Naive thymus-derived CD8-positive, alpha-beta T cell (primary cell): Measurements from ENCODE around the gene CRIP3. TPM values are rescaled to one million over a fixed set of nuclear protein-coding genes. Genes with fewer than 3 reads are reported as not detected.

Experiments used
- ATAC-seq, 2 donors: fragments of 150-1000 bp; cut with Tn5 transposase in 1 of 2; sonication (Bioruptor Pico), chemical (Tn5 transposase) in 1 of 2; 1 replicate in 1 of 2; 2 replicates in 1 of 2; pipeline ENCODE4 v1.10.0; 2021; ENCODE audit warnings: mild to moderate bottlenecking in 2 of 2, moderate library complexity in 2 of 2
- POLR2A ChIA-PET: fragments of 350-600 bp; sonication (Branson Sonifier 250); formaldehyde crosslinking; loops from one replicate; lab custom pipeline; 2021; ENCODE audit warnings: antibody characterized with exemption; lab: Charles Lee
- DNase-seq, 10 donors: peaks; one replicate each; pipeline versions ENCODE4 v3.0.0 to v3.0.0-alpha.2; 2020 to 2022
- H3K27ac Mint-ChIP-seq, 10 donors: one replicate each; pipeline ENCODE4 v1.8.0; 2020 to 2022; ENCODE audit warnings: mild to moderate bottlenecking in 10 of 10, mixed read lengths in 10 of 10, moderate library complexity in 4 of 10, inconsistent platforms in 1 of 10
- H3K27me3 Mint-ChIP-seq, 5 donors: one replicate each; pipeline ENCODE4 v1.8.0; 2021 to 2022; ENCODE audit warnings: mixed read lengths in 5 of 5
- H3K36me3 Mint-ChIP-seq, 3 donors: one replicate each; pipeline ENCODE4 v1.8.0; 2020 to 2022; ENCODE audit warnings: mixed read lengths in 3 of 3, mild to moderate bottlenecking in 2 of 3, inconsistent platforms in 1 of 3
- H3K4me1 Mint-ChIP-seq, 4 donors: one replicate each; pipeline ENCODE4 v1.8.0; 2021 to 2022; ENCODE audit warnings: mixed read lengths in 4 of 4
- H3K4me3 Mint-ChIP-seq, 10 donors: one replicate each; pipeline ENCODE4 v1.8.0; 2020 to 2022; ENCODE audit warnings: mild to moderate bottlenecking in 10 of 10, mixed read lengths in 10 of 10, moderate library complexity in 6 of 10, inconsistent platforms in 1 of 10
- H3K9me3 Mint-ChIP-seq, 9 donors: one replicate each; pipeline ENCODE4 v1.8.0; 2020 to 2022; ENCODE audit warnings: mixed read lengths in 9 of 9, mild to moderate bottlenecking in 3 of 9, inconsistent platforms in 1 of 9, moderate library complexity in 1 of 9
- polyA plus RNA-seq, 3 donors: library from polyadenylated mRNA; unstranded; fragments of 300-500 nt; fragmentation: Illumina TruSeq; gene quantifications; one replicate each; pipeline ENCODE4 v1.2.3, GENCODE V29; 2021
- total RNA-seq, 8 experiments: library from RNA in 2 of 8; stranded (reverse) in 2 of 8; gene quantifications; one replicate each; pipeline ENCODE4 v1.2.3 and lab custom pipeline; 2021 to 2026

Gene CRIP3
- total and polyA plus RNA-seq, 5 experiments from 2014 or later, result 4.1 to 5.3 TPM; not detected in 3

- no peak overlapping the region for H3K4me3 Mint-ChIP-seq
These were observed 23.4 kb downstream of the CRIP3 start for GRCh38 chr6:43284991-43285781.

GRCh38 chr6:43283905-43284304 lies 24.7 kb downstream of the CRIP3 start:
- Mint-ChIP-seq H3K27ac (no peak overlapping the region), H3K27me3 (peaks cover 16 to 58% (median 27%) of the 10 kb centered on the region in 5 donors), H3K36me3 (no peaks in the 10 kb centered on the region), H3K9me3 (no peaks in the 10 kb centered on the region), H3K4me3 (no peak overlapping the region), H3K4me1 (peaks cover 0 to 5% (median 1%) of the 10 kb centered on the region in 4 donors)
- DNase-seq (no peak), ATAC-seq (no peak)
- POLR2A ChIA-PET, result no interaction called here

More at GRCh38 chr6:43284991-43285781, 23.4 kb downstream of the CRIP3 start:
- Mint-ChIP-seq H3K9me3 (no peaks in the 10 kb centered on the region), H3K27me3 (peaks cover 16 to 56% (median 27%) of the 10 kb centered on the region in 5 donors), H3K36me3 (no peaks in the 10 kb centered on the region), H3K4me1 (peaks cover 0 to 5% (median 1%) of the 10 kb centered on the region in 4 donors), H3K27ac (no peak overlapping the region)
- ATAC-seq, result no peak
- no peak for DNase-seq
- POLR2A ChIA-PET, result no interaction called here

GRCh38 chr6:43283514-43283901 lies 25.1 kb downstream of the CRIP3 start:
- Mint-ChIP-seq H3K4me3 (no peak overlapping the region), H3K27ac (no peak overlapping the region), H3K36me3 (no peaks in the 10 kb centered on the region), H3K9me3 (no peaks in the 10 kb centered on the region), H3K4me1 (peaks cover 0 to 5% (median 1%) of the 10 kb centered on the region in 4 donors), H3K27me3 (peaks cover 17 to 61% (median 26%) of the 10 kb centered on the region in 5 donors)
- no peak for DNase-seq
- no peak for ATAC-seq
- POLR2A ChIA-PET, result no interaction called here

GRCh38 chr6:43282636-43283513 lies 25.8 kb downstream of the CRIP3 start:
- POLR2A ChIA-PET, result no interaction called here
- ATAC-seq (no peak), DNase-seq (no peak)
- peaks cover 18 to 63% (median 25%) of the 10 kb centered on the region in 5 donors for H3K27me3 Mint-ChIP-seq
- H3K27ac Mint-ChIP-seq, result no peak overlapping the region
- H3K36me3 Mint-ChIP-seq, result no peaks in the 10 kb centered on the region
- no peak overlapping the region for H3K4me3 Mint-ChIP-seq
- no peaks in the 10 kb centered on the region for H3K9me3 Mint-ChIP-seq
- H3K4me1 Mint-ChIP-seq, result peaks cover 0 to 5% (median 1%) of the 10 kb centered on the region in 4 donors

- peaks cover 18 to 63% (median 29%) of the 10 kb centered on the region in 5 donors for H3K27me3 Mint-ChIP-seq
- no peak for ATAC-seq
- POLR2A ChIA-PET, result no interaction called here
These were observed 26.6 kb downstream of the CRIP3 start for GRCh38 chr6:43282060-43282459.

GRCh38 chr6:43280234-43280633 lies 28.4 kb downstream of the CRIP3 start:
- H3K4me1 Mint-ChIP-seq, result peaks cover 5 to 15% (median 9%) of the 10 kb centered on the region in 4 donors
- no peak for ATAC-seq
- H3K27me3 Mint-ChIP-seq, result peaks cover 15 to 52% (median 24%) of the 10 kb centered on the region in 5 donors
- no peaks in the 10 kb centered on the region for H3K9me3 Mint-ChIP-seq
- H3K27ac Mint-ChIP-seq, result no peak overlapping the region
- POLR2A ChIA-PET, result no interaction called here
- H3K36me3 Mint-ChIP-seq, result no peaks in the 10 kb centered on the region
- no peak for DNase-seq
- H3K4me3 Mint-ChIP-seq, result no peak overlapping the region

More at GRCh38 chr6:43282060-43282459, 26.6 kb downstream of the CRIP3 start:
- Mint-ChIP-seq H3K36me3 (no peaks in the 10 kb centered on the region), H3K27ac (peak overlapping the region in 1 of 10 donors; percentile 65), H3K4me3 (no peak overlapping the region), H3K9me3 (no peaks in the 10 kb centered on the region), H3K4me1 (peaks cover 1 to 6% (median 3%) of the 10 kb centered on the region in 4 donors)
- no peak for DNase-seq

GRCh38 chr6:43278524-43279078 lies 30.0 kb downstream of the CRIP3 start:
- H3K27ac Mint-ChIP-seq, result peak overlapping the region in 1 of 10 donors; percentile 57
- no peak for ATAC-seq
- POLR2A ChIA-PET, result no interaction called here
- no peak overlapping the region for H3K4me3 Mint-ChIP-seq
- H3K9me3 Mint-ChIP-seq, result no peaks in the 10 kb centered on the region
- no peaks in the 10 kb centered on the region for H3K36me3 Mint-ChIP-seq
- DNase-seq, result no peak
- H3K27me3 Mint-ChIP-seq, result peaks cover 15 to 52% (median 22%) of the 10 kb centered on the region in 5 donors
- peaks cover 10 to 15% (median 15%) of the 10 kb centered on the region in 4 donors for H3K4me1 Mint-ChIP-seq

GRCh38 chr6:43277643-43278523 lies 30.7 kb downstream of the CRIP3 start:
- no peak overlapping the region for H3K4me3 Mint-ChIP-seq
- ATAC-seq, result no peak
- POLR2A ChIA-PET, result no interaction called here
- peaks cover 10 to 16% (median 15%) of the 10 kb centered on the region in 4 donors for H3K4me1 Mint-ChIP-seq
- H3K27ac Mint-ChIP-seq, result peak overlapping the region in 3 of 10 donors; percentile 36 to 57 (median 46)
- DNase-seq, result no peak
- H3K36me3 Mint-ChIP-seq, result no peaks in the 10 kb centered on the region
- H3K27me3 Mint-ChIP-seq, result peaks cover 15 to 52% (median 22%) of the 10 kb centered on the region in 5 donors
- no peaks in the 10 kb centered on the region for H3K9me3 Mint-ChIP-seq

GRCh38 chr6:43277306-43277642 lies 31.4 kb downstream of the CRIP3 start:
- ATAC-seq (no peak), DNase-seq (no peak)
- H3K9me3 Mint-ChIP-seq, result no peaks in the 10 kb centered on the region
- H3K27ac Mint-ChIP-seq, result peak overlapping the region in 5 of 10 donors; percentile 14 to 62 (median 48)
- POLR2A ChIA-PET, result interaction anchor here (0.6 to 0.8 kb wide), 4 partner anchors 18 to 241 kb away, joined by 3 read pairs; partner anchors contain the start of gene ABCC10
- H3K36me3 Mint-ChIP-seq, result no peaks in the 10 kb centered on the region
- H3K4me1 Mint-ChIP-seq, result peaks cover 10 to 16% (median 15%) of the 10 kb centered on the region in 4 donors
- peak overlapping the region in 5 of 10 donors; percentile 31 to 80 (median 36) for H3K4me3 Mint-ChIP-seq
- peaks cover 15 to 47% (median 21%) of the 10 kb centered on the region in 5 donors for H3K27me3 Mint-ChIP-seq

GRCh38 chr6:43276577-43277305 lies 31.9 kb downstream of the CRIP3 start:
- peaks cover 10 to 19% (median 16%) of the 10 kb centered on the region in 4 donors for H3K4me1 Mint-ChIP-seq
- no peaks in the 10 kb centered on the region for H3K9me3 Mint-ChIP-seq
- peak overlapping the region in 7 of 10 donors; percentile 14 to 62 (median 43) for H3K27ac Mint-ChIP-seq
- no peaks in the 10 kb centered on the region for H3K36me3 Mint-ChIP-seq
- peaks cover 15 to 41% (median 19%) of the 10 kb centered on the region in 5 donors for H3K27me3 Mint-ChIP-seq
- peak overlapping the region; percentile 24 to 82 (median 61) for H3K4me3 Mint-ChIP-seq
- DNase-seq (no peak), ATAC-seq (no peak)
- POLR2A ChIA-PET, result interaction anchor here (0.5 to 0.9 kb wide), 7 partner anchors 19 to 1227 kb away, joined by 3 to 5 read pairs (median 3); partner anchors contain the start of gene ABCC10
